NCI-H1694 (cell line): Measurements from ENCODE around the gene PAFAH1B1.

ENCODE experiments used
- DNase-seq: peaks from one replicate; lab custom pipeline; 2025; lab: John Stamatoyannopoulos, UW

PAFAH1B1 gene

DNA sequence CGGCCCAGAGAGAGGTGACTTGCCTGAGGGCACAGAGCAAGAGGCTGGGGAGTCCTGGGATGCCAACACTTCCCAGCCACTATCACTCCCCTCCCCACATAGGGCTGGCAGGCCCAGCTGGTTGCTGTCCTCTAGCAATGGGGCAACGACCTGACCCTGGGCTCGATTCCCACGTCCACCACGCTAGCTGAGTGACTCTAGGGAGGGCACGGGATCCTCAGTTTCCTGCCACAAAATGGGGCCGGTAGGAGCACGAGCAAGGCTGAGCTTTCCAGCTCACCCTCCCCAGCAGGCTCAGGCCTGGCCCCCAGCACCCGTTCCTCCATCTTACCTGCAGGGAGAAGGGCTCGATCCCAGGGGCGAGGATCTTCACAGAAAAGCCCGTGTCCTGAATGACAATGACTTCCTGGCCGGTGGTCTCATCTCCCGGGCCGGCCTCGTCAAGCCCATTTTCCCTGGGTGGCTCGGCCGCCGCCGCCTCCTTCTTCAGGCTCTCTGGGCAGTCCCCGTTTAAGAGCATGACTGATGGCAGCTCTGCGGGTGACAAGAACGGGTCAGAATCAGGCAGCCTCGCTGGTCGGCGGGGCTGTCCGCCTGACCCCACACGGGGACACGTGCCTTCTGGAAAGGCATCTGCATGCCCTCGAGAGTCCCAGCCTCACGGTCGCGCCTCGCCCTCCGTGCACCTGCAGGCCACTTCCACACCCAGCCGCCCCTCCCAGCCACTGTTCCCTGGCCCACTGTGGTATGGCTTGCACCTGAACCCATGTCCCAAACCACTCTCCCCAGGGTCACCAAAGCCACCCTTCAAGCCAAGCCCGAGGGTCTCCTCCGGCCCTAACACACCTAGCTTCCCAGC is 110.8 kb downstream of the PAFAH1B1 start:
- no peak for DNase-seq

DNA sequence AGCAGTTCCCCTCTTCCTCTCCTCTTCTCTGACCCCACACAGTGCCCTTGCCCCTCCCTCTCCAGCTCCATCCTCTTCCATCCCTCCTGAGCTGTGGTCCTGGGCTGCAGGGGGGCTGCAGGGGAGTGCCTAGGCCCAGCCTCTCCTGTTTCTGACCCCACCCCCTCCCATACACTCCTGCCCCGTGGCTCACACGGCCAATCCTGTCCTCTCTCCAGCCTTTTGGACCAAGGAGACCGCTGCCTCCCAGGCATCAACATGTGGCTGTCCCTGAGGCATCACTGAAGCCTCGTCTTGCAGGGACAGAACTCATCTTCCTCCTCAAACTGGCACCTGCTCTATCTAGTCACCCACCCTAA is 111.4 kb downstream of the PAFAH1B1 start:
- DNase-seq: no peak

DNA sequence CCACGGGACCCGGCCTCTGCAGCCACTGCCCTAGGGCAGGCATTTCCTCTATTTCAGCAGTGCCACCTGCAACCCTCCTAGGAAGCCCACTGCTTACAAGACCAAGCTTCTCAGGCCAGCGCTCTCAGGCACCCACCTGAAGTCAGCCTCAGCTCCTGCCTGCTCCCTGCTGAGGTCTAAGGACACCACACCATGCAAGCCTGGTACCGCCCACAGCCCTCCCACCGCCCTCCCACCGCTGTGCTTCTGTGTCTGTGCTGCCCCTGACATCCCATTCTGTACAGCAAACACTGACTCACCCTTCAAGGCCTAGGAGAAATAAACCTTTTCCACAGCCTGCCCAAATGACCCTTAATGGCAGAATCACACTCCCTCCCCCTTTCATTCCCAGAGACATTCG is 111.8 kb downstream of the PAFAH1B1 start:
- no peak for DNase-seq

DNA sequence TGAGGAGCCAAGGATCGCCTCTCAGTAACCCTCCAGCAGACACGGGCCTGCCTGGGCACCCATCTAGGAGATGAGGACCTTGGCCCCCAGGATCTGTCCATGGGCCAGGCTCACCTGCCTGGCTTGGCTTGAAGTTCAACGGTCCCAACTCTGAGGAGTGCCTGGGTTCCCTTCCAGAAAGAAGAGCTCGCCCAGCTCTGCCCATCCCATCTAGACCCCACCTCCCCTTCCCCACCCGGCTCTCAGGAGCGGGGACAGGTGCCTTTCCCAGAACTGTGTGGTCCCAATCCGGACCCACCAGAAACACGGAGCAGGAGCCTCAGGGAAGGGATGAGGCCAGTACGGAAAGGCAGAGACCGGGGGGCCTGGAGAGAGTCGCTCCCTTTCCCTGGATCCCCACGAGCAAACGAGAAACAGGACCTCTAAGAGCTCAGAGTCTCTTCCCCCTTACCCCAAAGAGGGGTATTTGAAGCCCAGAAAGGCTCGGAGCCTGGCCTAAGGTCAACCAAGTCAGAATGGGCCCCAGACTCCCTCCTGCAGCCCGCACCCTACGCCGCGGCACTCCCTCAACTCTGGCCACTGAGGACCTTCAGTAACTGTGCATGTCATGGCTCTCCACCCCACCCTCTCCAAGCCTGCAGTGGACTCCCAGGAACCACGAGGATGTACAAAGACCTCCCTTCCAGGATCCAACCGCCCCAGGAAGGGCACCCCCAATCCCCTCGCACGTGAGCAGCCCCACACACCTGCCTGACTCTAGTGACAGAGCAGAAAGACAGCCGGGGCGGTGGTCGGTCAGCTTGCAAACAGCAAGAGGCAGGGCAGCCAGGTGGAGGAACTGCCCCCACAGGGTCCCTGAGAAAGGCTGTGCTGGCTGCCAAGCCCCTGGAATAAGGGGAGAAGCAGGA is 112.7 kb downstream of the PAFAH1B1 start:
- no peak for DNase-seq

DNA sequence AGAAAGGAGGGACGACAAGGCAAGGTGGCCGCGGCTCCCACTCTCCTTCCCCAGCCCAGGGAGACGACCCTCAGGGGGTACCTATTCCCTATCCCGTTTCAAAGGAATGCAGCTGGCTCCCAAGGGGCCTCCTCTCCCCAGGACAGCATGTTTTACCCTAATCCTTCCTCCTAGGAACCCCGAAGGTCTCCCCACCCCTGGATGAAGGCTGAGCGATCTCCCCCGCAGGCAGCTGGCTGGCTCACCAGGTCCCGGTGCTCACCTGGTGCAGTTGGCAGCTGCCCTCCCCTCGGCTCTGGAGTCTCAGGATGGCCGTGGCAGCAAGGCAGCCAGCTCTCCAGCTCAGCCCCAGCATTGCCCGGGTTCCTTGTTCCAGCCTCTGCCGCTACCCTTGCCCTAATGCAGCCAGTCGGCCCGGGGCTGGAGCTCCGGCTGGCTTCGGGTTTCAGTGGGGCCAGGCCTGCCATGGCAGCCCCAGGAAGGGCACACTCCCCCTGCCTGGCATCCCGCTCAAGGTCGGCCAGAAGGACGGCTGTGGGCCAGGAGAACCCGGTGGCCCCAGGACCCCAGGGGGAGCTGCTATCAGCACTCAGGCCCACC is 113.6 kb downstream of the PAFAH1B1 start:
- DNase-seq: no peak

DNA sequence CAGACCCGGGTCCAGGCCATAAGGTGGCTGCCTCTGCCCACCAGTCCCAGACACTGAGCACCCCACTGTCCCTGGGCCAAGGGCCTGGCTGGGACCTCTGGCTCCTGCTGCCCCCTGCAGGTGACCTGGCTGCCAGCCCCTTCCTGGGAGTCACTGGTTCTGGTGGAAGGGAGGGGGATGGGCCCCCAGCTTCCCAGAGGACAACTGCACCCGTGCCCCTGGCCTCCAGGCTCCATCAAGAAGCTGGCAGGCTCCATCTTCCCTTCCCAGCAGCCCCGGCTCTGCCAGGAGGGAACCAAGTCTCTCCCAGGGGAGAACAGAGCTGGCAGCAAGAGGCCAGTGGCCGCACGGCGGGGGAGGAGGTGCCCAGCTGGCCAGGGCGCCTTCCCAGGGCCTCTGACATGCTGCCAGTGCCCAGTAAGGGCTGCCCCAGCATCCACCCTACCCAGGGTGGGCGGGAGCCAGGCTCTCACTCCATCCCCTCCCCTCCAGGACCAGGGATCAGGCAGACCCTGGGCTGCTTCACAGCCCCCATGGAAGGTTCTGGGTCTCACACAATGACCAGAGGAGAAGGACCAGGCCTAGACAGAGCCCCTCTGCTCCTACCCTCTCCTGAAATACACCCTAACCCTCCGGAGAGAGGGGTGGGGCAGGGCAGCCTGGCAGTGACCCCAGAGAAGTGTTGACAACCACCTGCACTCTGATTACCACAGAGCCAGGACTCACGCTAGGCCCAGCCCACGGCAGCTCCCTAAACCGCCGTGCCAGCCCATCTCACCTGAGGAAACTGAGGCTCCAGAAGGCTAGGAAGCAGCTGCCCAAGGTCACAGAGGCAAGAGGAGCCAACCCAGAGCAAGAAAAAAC is 114.5 kb downstream of the PAFAH1B1 start:
- no peak for DNase-seq

DNA sequence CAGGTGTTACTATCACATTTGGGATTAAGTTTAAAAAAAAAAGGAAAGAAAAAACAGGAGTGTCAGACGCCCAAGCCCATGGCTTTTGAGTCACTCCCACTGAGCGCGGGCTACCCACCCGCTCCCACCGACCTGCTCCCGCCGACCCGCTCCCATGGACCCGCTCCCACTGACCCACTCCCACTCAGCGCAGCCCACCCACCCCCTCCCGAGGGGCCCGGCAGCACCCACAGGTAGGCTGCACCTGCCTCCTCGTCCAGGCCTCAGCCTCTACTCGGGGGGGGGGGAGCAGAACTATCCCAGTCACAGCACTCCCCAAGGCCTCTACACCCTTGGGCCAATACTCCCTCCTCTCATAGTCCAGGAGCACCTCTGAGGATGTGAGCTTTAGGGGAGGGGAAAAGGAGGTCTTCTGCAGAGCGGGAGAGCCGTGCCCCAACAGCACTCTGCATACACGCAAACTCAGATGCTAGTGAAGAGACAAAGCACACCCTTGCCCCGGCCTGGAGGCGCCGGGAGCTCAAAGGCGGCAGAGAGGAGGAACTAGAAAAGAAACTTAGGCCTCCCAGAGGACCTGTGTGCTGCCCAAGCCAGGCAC is 115.2 kb downstream of the PAFAH1B1 start:
- DNase-seq: no peak

DNA sequence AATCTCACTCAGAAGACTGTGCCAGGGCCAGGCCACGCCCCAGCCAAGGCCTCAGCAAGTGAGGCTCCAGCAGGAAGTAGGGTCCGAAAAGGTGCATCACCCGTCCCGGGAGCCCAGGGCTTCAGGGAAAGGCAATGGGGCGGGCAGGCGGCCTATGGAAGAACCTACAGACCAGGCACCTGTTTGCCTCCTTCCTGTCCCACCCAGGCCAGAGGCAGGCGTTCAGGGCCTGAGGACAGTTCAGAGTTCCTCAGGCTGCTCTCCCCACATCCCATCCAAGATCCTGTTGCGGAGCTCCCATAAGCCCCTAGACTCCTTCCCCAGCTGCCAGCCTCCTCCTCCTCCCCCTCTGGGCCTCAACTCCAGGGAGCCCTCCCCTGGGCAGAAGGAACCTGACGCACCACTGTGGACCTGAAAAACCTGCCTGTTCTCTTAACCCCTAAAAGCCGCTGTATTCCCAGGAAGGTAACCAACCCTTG is 115.8 kb downstream of the PAFAH1B1 start:
- DNase-seq: no peak

DNA sequence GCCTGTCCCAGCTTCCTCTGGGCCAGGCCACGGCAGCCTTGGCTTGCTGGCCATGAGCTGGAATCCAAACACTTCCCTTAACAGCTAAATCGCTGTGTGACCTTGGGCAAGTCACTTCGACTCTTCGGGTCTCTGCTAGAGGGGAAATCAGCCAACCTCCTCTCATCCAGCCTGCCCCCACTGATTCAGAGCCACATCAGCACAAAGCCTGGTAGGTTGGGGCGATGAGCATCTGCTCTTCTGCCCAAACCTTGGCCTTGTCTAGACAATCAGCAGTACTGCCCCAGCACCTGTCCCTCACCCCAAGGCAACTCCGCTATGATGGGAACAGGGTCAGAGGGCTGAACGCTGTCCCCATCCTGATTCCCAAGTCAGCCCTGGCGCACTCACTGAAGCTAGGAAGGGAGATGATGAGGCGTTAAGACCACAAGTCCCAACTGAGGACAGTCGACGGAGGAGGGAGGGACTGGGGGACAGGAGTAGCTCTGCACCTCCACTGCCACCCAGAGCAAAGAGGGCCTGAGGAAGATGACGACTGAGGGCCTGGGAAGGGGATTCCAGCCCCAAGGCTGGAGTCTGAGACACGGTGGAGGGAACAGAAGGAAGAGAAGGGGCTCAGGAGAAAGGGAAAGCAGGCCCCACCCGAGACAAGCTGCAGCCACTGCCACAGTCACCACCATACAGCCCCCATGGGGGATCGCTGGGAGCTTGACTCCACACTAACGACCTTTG is 116.8 kb downstream of the PAFAH1B1 start:
- no peak for DNase-seq

DNA sequence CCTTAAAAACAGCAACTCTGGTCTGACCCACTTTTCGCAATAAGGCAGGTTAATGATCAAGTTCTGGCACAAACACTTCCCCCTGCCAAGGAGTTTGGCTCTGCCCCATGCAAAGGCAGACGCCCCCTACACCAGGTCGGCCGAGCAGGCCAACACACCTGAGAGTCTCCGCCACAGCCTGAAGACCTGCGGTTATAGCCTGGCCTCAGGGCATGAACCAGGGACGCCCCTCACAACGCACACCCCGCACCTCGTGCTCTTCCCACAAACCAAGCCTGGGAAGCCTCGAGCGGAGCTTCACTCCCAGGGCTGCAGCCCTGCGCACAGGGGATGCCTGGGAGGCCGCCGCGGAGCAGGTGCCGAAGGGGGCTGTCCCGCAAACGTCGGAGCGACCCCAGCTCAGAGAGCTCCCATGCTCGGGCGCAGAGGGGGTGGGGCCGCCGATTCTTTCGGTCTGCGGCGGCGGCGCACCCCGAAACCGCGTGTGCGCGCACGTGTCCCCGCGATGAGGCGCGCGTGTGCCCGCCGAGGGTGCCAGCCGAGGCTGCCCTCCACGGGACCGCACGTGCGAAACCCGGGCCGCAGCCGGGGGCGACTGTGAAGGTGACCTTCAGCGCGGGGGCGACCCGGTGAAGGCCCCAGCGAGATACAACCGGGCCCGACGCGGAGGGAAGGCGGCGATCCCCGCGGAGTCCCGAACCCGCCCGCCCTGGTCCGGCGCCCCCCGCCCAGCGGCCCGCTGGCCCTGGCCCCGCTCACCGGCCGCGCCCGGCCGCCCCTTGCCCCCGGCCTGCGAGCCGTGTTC is 117.6 kb downstream of the PAFAH1B1 start:
- DNase-seq: no peak

DNA sequence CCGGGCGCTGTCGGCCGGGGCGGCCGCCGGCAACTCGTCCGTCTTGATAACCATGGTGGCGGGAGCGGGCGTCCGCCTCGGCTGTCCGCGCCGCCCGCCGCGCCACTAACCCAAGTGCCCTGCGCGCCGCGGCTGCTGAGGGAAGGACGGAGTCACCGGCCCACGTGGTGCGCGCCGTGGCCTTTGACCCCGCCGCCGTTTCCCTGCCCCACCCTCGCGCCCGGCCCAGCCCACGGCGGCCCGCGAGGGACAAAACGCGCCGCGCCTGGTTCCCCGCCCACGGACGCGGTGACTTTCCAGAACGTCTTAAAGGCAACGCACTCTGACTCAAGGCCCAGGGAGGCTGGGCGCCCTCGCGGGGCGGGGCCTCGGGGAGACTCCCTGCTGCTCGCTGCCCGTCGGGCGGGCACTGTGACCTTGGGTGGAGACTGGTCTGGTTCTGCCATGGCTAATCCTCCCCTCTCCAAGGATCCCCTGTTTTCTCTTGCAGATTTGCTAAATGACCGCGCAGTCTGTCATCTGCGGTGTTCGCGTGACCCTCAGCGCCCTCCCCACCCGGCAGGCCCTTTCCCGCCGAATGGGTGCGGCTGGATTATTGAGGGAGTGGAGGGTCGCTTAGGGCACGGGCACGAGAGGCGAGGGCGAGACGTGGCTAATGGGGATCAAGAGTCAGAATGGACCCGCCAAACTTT is 118.3 kb downstream of the PAFAH1B1 start, which contains the start of gene CLUH:
Gene CLUH (minus strand): TSS at position 157 of the 692 bp plus-strand sequence. CDS start 103 bp downstream, at position 54.
- peak; percentile 60 for DNase-seq

DNA sequence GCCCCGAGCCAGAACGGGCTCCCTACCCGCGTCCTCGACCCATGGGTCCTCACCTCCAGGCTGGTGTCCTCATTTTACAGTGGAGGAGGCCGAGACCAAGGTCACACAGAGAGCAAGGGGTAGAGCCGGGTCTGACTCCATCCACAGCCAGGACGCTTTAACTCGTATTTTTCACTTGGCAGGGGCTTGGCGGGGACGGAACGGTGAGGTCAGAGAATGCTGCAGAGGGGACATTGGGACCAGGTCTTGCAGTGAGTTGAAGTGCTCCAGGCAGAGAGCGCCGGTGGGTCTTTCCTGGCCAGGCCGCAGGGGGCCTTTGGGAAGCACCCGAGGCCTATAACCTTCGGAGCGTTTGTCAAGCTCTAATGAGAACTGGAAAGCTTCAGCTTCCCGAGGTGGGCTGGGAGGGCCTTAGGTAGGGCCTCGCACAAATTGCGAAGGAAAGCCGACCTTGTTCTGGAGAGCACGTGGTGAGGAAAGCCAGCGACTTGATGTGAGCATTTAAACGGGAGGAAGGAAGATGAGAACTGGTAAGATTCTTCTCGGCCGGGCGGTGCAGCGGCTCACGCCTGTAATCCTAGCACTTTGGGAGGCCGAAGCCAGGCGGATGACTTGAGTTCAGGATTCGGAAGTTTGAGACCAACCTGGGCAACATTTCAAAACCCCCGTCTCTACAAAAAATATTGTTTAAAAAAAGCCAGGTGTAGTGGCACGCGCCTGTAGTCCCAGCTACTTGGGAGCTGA is 119.0 kb downstream of the PAFAH1B1 start:
- DNase-seq: no peak

DNA sequence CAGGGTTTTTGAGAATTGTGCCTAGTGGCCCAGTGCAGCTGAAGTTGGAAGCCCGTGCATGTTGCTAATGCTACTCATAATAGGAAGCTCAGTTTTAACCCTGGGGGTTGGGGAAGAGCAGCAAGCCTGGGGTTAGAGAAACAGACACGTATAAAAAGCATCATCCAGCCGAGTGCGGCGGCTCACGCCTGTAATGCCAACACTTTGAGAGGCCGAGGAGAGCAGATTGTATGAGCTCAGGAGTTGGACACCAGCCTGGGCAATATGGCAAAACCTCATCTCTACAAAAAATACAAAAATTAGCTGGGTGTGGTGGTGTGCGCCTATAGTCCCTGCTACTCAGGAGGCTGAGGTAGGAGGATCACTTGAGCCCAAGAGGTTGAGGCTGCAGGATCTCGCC is 120.4 kb downstream of the PAFAH1B1 start:
- DNase-seq: no peak

DNA sequence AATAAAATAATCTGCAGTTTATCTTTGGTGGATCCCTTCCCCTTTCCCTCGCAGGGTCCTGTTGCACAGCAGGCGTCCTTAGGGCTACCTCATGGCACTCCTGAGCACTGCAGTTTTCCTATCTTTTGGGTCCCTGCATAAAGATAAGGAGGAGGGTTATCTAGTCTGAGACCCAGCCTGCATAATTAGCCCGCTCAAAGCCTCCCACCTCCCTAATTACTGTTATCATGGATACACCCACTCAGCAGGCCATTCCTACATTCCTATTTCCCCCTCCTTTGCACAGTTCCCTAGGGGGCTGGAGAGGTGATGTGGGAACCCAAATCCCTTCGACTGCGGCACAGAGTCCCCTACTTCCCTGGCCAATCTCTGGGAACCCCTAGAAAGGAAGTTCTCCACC is 123.2 kb downstream of the PAFAH1B1 start:
- no peak for DNase-seq

DNA sequence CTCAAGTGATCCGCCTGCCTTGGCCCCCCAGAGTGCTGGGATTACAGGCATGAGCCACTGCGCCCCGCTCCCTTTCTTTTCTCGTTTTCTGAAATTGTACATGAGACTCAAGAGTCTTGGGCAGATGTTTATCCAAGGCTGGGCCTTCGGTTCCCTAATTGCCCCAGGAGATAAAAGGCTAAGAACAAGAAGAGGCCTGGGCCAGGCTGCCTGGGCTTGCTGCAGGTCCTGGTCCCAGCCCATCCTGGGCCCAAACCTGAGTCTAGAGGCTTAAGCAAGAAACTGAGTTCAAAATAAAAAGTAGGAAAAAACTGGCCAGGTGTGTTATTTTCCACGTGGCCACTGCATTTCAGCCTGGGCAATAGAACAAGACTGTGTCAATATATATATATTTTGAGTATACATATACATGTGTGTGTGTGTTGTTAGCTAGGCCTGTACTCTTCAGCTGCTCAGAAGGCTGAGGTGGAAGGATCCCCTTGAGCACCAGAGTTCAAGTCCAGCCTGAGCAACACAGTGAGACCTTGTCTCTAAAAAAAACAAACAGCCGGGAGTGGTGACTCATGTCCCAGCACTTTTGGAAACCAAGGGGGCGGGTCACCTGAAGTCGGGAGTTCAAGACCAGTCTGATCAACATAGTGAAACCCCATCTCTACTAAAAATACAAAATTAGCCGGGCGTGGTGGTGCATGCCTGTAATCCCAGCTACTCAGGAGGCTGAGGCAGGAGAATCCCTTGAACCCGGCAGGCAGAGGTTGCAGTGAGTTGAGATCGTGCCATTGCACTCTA is 124.9 kb downstream of the PAFAH1B1 start:
- no peak for DNase-seq

DNA sequence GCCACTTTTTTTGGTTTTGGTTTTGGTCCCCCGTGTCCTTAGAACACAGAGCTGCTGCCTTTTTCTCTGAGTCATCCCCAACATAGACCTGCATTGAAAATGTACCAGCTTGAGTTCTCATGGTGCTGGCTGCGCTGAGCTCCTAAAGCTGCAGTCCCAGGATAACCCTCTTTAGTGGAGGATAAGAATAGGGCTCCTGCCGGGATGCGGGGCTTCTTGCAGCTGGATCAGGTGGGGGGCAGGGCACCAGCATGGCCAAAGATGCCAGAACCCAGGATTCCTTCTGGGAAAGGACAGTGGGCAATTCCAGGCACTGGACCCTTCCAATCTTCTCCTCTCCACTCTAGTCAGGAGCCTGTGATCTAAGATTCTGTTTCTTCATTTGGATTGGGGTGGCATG is 126.4 kb downstream of the PAFAH1B1 start:
- DNase-seq: no peak

DNA sequence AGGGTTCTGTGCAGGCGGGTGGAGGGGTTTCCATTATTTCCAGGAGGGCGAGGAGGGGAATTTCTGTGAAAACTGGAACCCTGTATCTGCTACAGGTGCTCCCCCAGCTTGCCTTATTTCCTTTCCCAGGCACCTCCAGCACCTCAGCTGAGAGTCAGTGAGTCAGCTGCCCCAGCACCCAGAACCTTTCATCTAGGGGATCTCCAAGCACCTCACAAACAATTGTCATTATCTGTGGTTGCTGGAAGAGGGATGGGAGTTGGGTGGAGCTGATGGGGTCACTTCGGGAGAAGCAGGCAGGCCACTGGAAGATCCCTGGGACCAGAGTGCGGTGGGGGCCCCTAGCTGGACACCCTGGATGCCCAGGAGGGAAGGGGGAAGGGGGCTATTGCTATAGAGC is 128.1 kb downstream of the PAFAH1B1 start:
- no peak for DNase-seq
